Central memory CD8-positive, alpha-beta T cell (primary cell): Measurements from ENCODE around the gene CTNND2.
"Not testable (repeated sequence)": the region's sequence is repeated elsewhere in the genome, so short reads cannot be mapped to it uniquely, and the experiment has no call there.

ENCODE experiments used
- ATAC-seq: fragments of 150-1000 bp; cut with Tn5 transposase; replicated peaks from 2 replicates; pipeline ENCODE4 v1.10.0; 2022; ENCODE audit warnings: mild to moderate bottlenecking, moderate FRiP score, moderate number of reproducible peaks; ENCODE audit not compliant: poor library complexity, severe bottlenecking; ENCODE audit errors: extremely low read depth
- DNase-seq, 2 donors: peaks; one replicate each; pipeline ENCODE4 v3.0.0; 2021; ENCODE audit warnings: low spot score in 2 of 2
- H3K27ac Mint-ChIP-seq: one replicate; pipeline ENCODE4 v1.8.0; 2022; ENCODE audit warnings: low read depth, mild to moderate bottlenecking, moderate library complexity, mixed read lengths
- H3K27me3 Mint-ChIP-seq: one replicate; pipeline ENCODE4 v1.8.0; 2022; ENCODE audit warnings: mixed read lengths
- H3K36me3 Mint-ChIP-seq: one replicate; pipeline ENCODE4 v1.8.0; 2022; ENCODE audit warnings: mild to moderate bottlenecking, moderate library complexity, mixed read lengths; ENCODE audit not compliant: insufficient read depth
- H3K4me1 Mint-ChIP-seq: one replicate; pipeline ENCODE4 v1.8.0; 2022; ENCODE audit warnings: mixed read lengths
- H3K4me3 Mint-ChIP-seq: one replicate; pipeline ENCODE4 v1.8.0; 2022; ENCODE audit warnings: mild to moderate bottlenecking, moderate library complexity, mixed read lengths
- H3K9me3 Mint-ChIP-seq: one replicate; pipeline ENCODE4 v1.8.0; 2022; ENCODE audit warnings: mixed read lengths

The CTNND2 gene

DNA sequence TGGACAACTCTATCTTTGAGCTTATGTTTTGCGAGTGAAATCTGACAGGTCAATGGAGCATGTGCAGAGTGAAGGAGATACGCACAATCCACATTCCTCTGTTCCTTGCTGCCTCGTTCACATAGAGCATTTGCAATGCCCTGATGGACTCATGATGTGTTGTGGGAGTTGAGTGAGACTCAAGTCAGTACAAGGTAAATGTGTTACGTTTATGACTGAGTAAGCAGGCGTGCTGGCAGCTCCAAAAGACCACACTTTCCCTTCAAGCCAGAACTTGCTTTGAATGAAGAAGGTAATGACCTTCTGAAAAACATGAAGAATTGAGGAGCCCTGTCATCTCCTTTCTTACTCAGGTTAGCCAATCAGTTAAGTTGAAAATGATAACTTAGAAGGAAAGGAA, 477.8 kb downstream of the CTNND2 start:
- Mint-ChIP-seq H3K36me3 (no peaks in the 10 kb centered on the region), H3K27ac (no peak overlapping the region), H3K9me3 (peaks cover 8% of the 10 kb centered on the region), H3K4me1 (no peaks in the 10 kb centered on the region), H3K4me3 (no peak overlapping the region), H3K27me3 (no peaks in the 10 kb centered on the region)
- DNase-seq (no peak), ATAC-seq (no peak)

DNA sequence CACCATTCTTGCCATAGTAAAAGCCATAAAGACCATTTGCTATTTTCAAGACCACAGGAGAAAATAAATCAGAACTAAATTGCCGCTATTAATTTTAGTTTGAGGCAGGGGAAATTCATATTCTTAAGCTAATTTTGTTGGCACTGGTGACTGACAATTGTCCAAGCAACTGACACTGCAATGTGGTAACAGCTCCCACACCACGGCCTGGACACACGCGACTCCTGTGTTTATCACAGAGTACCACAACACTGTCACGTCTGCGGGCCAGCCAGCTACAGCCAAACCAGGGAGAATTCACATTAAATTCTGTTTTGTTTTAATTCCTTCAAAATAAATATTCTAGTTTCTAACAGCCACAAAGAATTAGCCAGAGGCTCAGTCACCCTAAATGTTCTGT, 481.9 kb downstream of the CTNND2 start:
- H3K27ac Mint-ChIP-seq, result no peak overlapping the region
- H3K9me3 Mint-ChIP-seq, result peaks cover 17% of the 10 kb centered on the region
- DNase-seq (no peak), ATAC-seq (no peak)
- no peak overlapping the region for H3K4me3 Mint-ChIP-seq
- H3K27me3 Mint-ChIP-seq, result no peaks in the 10 kb centered on the region
- H3K4me1 Mint-ChIP-seq, result no peaks in the 10 kb centered on the region
- H3K36me3 Mint-ChIP-seq, result no peaks in the 10 kb centered on the region

DNA sequence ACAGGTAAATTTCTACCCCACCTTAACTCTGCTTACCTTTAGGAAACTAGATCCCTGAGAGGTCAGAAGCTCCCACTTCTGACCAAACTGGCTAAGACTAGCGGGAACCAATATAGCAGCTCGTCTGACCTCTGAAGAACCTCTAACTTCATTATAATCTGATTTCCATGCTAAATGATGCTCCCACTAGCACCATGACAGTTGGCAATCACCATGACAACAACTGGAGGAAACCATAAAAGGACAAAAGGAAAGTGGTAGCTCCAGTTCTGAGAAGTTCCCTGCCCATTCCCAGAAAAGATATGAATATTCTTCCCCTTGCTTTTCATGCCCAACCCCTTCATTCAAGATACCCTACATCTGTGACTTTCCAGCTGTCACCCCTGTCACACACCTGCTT, 483.3 kb downstream of the CTNND2 start:
- Mint-ChIP-seq H3K4me3 (no peak overlapping the region), H3K9me3 (peaks cover 17% of the 10 kb centered on the region), H3K36me3 (no peaks in the 10 kb centered on the region), H3K27ac (no peak overlapping the region), H3K27me3 (no peaks in the 10 kb centered on the region), H3K4me1 (no peaks in the 10 kb centered on the region)
- ATAC-seq, result no peak
- no peak for DNase-seq

DNA sequence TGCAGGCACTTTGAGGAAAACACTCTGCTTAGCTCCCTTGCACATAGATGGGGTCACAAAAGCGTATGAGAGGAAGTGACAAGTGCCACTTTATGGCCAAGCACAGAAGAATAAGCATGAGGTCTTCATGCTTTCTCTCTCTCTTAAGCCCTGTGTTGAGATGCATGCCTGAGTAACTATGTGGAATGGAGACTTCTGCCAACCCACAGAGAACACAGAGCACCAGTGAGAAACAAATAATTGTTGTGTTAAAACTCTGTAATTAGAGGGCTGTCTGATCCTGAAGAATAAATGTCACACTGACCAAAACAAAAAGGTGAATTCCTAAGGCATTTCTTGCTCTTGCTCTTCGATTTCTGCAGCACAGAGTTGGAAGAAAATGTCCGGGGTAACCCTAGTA, 488.5 kb downstream of the CTNND2 start:
- DNase-seq (no peak), ATAC-seq (no peak)
- no peak overlapping the region for H3K4me3 Mint-ChIP-seq
- peaks cover 11% of the 10 kb centered on the region for H3K9me3 Mint-ChIP-seq
- H3K4me1 Mint-ChIP-seq, result no peaks in the 10 kb centered on the region
- no peak overlapping the region for H3K27ac Mint-ChIP-seq
- H3K27me3 Mint-ChIP-seq, result no peaks in the 10 kb centered on the region
- H3K36me3 Mint-ChIP-seq, result no peaks in the 10 kb centered on the region

DNA sequence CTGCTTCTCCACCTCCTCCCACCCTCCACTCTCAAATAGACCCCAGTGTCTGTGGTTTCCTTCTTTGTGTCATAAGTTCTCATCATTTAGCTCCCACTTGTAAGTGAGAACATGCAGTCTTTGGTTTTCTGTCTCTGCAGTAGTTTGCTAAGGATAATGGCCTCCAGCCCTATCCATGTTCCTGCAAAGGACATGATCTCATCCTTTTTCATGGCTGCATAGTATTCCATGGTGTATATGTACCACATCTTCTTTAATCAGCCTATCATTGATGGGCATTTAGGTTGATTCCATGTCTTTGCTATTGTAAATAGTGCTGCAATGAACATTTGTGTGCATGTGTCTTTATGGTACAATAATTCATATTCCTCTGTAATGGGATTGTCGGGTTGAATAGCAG, 489.5 kb downstream of the CTNND2 start:
- not testable (repeated sequence) for H3K27me3 Mint-ChIP-seq, H3K27ac Mint-ChIP-seq, H3K4me3 Mint-ChIP-seq, H3K36me3 Mint-ChIP-seq, DNase-seq, ATAC-seq, H3K4me1 Mint-ChIP-seq
- peaks cover 11% of the 10 kb centered on the region for H3K9me3 Mint-ChIP-seq

DNA sequence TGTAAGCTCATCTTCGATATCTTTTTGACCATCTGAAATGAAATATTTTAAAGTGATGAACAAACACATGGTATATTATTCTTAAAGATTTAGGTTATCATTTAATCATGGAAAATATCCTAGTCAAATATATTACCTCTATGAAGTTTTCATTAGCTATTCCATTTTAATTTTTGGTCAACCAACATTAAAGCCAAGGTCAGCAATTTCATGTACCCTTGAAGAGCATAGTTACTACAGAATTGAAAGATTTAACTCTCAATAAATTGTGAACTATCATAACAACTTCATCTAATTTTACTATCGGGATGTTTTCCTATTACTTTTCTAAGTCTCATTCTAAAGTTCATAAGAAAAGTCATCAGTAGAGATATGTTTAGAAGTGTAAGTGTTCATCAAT, 492.6 kb downstream of the CTNND2 start:
- no peaks in the 10 kb centered on the region for H3K27me3 Mint-ChIP-seq
- ATAC-seq, result no peak
- no peak for DNase-seq
- H3K4me3 Mint-ChIP-seq, result no peak overlapping the region
- H3K9me3 Mint-ChIP-seq, result peaks cover 10% of the 10 kb centered on the region
- no peak overlapping the region for H3K27ac Mint-ChIP-seq
- H3K36me3 Mint-ChIP-seq, result no peaks in the 10 kb centered on the region
- no peaks in the 10 kb centered on the region for H3K4me1 Mint-ChIP-seq

DNA sequence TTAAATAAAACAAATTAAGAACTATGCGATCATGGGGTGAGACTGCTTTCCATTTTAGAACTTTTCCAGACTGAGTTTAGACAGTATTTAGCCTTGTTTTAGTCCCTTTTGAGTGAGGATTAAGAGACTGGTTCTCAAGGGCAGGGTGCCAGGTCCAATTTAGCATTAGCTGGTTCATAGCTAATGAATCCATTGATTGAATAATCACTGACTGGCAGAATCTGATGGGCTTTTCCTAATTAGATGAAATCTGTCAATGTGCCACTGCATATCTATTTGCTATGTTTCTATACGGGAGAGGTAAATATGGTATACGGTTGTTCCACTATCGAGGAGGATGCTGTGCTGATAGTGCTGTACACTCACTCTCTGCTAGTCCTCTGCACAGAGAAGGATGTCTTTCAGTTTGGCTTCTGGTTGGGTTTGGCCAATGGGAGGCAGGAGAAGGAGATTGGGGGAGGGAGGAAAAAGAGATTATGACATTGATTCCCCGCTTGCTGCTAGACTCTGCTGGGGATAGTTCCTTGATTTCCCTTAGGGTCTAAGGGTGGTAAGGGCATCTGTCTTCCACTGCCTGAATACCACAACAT, 496.6 kb downstream of the CTNND2 start:
- no peak for DNase-seq

DNA sequence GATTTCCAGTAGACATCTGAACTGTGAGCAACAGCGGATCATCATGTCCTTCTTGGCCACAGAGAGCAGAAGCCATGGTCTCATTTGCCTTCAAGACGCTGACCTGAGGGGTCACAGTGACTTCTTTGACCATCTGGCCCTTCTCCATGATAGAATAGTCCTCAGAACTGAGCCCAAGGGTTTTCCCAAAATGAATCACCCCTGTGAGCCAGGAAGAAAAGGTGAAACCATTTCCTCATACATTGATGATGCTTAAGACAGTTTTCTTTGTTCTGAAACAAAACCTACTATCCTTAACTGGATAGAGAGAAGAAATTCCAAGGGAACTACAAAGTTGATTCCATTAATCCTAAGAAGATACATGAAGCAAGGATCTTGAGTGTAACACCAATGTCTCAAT, 503.9 kb downstream of the CTNND2 start:
- Mint-ChIP-seq H3K36me3 (no peaks in the 10 kb centered on the region), H3K27ac (no peak overlapping the region), H3K4me3 (no peak overlapping the region), H3K27me3 (no peaks in the 10 kb centered on the region), H3K4me1 (no peaks in the 10 kb centered on the region), H3K9me3 (no peaks in the 10 kb centered on the region)
- ATAC-seq (no peak), DNase-seq (no peak)

More for the DNA sequence above, 496.6 kb downstream of the CTNND2 start:
- Mint-ChIP-seq H3K9me3 (peaks cover 5% of the 10 kb centered on the region), H3K4me3 (no peak overlapping the region), H3K4me1 (no peaks in the 10 kb centered on the region), H3K27ac (no peak overlapping the region), H3K36me3 (no peaks in the 10 kb centered on the region), H3K27me3 (no peaks in the 10 kb centered on the region)
- ATAC-seq, result no peak

DNA sequence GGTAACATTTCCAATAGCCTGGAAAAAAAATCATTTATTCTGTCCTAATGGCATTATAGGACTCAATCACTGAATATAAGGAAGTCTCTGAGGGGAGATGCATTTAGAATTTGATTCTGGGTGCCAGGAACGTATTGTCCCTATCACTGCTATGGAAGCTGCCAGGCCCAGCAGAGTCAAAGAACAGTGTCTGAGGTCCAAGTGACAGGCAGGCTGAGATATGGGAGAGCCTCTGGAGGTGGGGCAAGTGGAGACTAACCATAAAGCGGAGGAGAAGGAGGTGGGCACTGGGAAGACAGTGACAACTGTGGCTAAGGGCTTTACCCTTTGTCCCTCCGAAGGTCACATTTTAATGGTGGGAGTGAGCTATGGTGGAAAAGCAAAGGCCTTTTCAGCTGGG, 505.5 kb downstream of the CTNND2 start:
- Mint-ChIP-seq H3K27me3 (no peaks in the 10 kb centered on the region), H3K9me3 (peaks cover 5% of the 10 kb centered on the region)

DNA sequence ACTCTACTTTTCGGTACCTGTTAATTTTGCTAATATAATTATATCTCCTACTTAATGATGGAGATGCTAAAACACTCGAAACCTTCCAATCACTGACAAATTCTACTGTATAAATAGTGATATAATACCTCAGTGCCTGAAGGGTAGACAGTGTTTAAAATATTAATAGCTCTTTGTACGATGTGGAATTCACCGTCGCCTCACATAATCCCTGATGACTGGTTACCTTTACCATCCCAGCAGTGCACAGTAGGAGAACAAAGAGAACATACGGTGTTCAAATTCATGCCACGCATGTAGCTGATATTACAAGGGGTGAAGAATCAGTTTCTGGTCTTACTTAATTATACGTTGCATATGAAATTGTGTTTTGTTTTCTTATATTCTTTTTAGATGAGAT, 506.7 kb downstream of the CTNND2 start:
- H3K27me3 Mint-ChIP-seq, result no peaks in the 10 kb centered on the region
- no peaks in the 10 kb centered on the region for H3K36me3 Mint-ChIP-seq
- peaks cover 5% of the 10 kb centered on the region for H3K9me3 Mint-ChIP-seq
- no peak overlapping the region for H3K27ac Mint-ChIP-seq
- ATAC-seq, result no peak
- no peaks in the 10 kb centered on the region for H3K4me1 Mint-ChIP-seq
- no peak overlapping the region for H3K4me3 Mint-ChIP-seq
- DNase-seq, result no peak

More for the DNA sequence above, 505.5 kb downstream of the CTNND2 start:
- ATAC-seq (no peak), DNase-seq (no peak)
- Mint-ChIP-seq H3K27ac (no peak overlapping the region), H3K4me1 (no peaks in the 10 kb centered on the region), H3K4me3 (no peak overlapping the region), H3K36me3 (no peaks in the 10 kb centered on the region)

DNA sequence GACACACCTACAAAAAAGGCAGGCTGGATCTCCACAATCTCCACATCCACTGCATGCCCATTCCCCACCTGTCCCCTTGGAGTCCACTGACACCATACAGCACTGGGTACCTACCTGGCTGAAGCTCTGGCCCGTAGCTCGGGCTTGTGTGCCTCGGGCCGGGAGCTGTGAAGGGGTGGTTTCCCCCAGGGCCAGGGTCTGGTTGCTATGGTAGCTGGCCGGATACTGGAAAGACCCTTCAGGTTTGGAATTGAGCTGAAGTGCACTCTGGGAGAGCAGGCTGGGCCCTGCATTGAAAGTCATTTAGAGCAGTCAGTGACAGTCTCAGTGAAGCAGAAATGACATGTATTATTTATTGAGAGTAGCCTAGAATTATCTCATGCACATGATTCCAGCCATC, 507.3 kb downstream of the CTNND2 start:
- Mint-ChIP-seq H3K27ac (no peak overlapping the region), H3K36me3 (no peaks in the 10 kb centered on the region), H3K4me1 (no peaks in the 10 kb centered on the region), H3K27me3 (no peaks in the 10 kb centered on the region), H3K9me3 (peaks cover 5% of the 10 kb centered on the region), H3K4me3 (no peak overlapping the region)
- DNase-seq (no peak), ATAC-seq (no peak)

DNA sequence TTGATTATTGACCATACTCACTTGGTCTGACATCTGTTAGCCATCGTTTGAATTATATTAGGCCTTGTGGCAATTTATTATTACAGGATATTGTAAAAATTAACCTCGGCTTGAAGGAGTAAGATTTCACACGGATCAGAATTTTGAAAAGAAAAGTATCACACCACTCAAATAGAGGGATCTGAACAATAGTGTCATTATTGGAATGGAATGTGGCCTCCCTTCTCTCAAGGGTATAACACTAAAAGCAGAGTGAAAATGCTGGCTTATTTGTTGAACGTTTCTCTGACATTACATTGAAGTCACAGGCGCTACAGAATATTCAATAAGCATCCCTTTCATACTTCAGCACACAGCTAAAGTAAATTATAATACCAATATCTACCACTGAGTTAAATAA, 509.3 kb downstream of the CTNND2 start:
- no peak for DNase-seq
- Mint-ChIP-seq H3K4me1 (no peaks in the 10 kb centered on the region), H3K27ac (no peak overlapping the region), H3K9me3 (peaks cover 10% of the 10 kb centered on the region), H3K36me3 (no peaks in the 10 kb centered on the region), H3K4me3 (no peak overlapping the region), H3K27me3 (no peaks in the 10 kb centered on the region)
- ATAC-seq, result no peak

DNA sequence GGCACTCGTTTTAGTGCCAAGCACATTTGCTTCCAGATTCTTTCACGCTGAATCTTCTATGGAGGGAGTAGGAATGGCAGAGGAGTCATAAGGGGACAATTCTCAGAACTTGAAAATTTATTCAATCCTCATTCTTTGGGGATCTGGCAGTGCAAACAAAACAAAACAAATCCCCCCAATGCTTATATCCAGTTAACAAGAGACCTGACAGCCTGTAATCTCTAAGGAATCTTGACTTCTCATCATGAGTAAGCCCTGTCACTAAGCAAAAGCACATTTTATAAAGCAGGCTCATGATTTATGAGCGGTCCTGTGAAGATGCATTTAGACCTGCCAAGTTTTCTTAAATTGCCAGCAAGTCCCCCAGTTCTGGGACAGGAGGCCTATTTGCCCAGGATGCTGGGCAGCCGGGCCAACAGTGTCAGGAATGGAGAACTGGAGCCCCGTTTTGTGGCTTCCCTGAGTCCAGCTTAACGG, 513.9 kb downstream of the CTNND2 start:
- Mint-ChIP-seq H3K36me3 (no peaks in the 10 kb centered on the region), H3K9me3 (peaks cover 10% of the 10 kb centered on the region), H3K27me3 (peaks cover 13% of the 10 kb centered on the region), H3K27ac (no peak overlapping the region), H3K4me3 (no peak overlapping the region), H3K4me1 (no peaks in the 10 kb centered on the region)
- ATAC-seq (no peak), DNase-seq (no peak)

DNA sequence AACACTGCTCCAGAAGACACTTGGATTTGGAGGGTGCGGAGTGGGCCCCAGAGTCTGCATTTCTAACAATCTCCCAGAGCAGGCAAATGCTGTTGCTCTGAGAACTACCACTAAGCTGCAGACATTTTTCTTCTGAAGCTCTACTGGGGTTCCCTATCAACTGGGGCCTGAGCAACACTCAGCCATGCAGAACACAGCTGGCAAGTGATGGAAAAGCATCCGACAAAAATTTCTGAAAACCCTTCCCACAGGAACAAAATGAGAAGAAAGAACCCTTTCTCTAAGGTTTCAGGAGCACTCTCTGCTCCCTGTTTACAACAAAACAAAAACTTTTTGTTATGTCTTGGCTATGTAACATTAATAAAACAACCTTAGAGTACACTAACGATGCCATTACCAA, 516.9 kb downstream of the CTNND2 start:
- peaks cover 35% of the 10 kb centered on the region for H3K27me3 Mint-ChIP-seq
- DNase-seq (no peak), ATAC-seq (no peak)
- H3K4me1 Mint-ChIP-seq, result peaks cover 4% of the 10 kb centered on the region
- H3K27ac Mint-ChIP-seq, result no peak overlapping the region
- H3K4me3 Mint-ChIP-seq, result no peak overlapping the region
- H3K9me3 Mint-ChIP-seq, result peaks cover 17% of the 10 kb centered on the region
- H3K36me3 Mint-ChIP-seq, result no peaks in the 10 kb centered on the region
